HepG2 (cell line): Measurements from ENCODE around the gene CBFA2T2. TPM values are rescaled to one million over a fixed set of nuclear protein-coding genes. Genes with fewer than 3 reads are reported as not detected.

ENCODE experiments used
- ATAC-seq: fragments of 200-7000 bp; cut with Tn5 transposase; 3 replicates; pipeline ENCODE4 v1.9.1; 2020; ENCODE audit warnings: mild to moderate bottlenecking, moderate library complexity
- BruUV-seq: library from RNA; stranded (reverse); fragments of 400-500 nt; replicated peaks from 2 replicates; lab custom pipeline; 2021; lab: Mats Ljungman, UMichigan
- CTCF ChIA-PET: fragments of 300-600 bp; formaldehyde crosslinking; extraction: SDS; loops from one replicate; lab custom pipeline; 2021; ENCODE audit warnings: low total read pairs, inconsistent platforms, low intra/inter-chr PET ratio; lab: Yijun Ruan, JAX
- POLR2A ChIA-PET: fragments of 350-600 bp; sonication (Branson Sonifier 250); formaldehyde crosslinking; loops from one replicate; lab custom pipeline; 2020; ENCODE audit warnings: antibody characterized with exemption, inconsistent platforms; lab: Yijun Ruan, JAX
- DNase-seq: peaks from one replicate; pipeline ENCODE4 v3.0.0-alpha.2; 2015; ENCODE audit warnings: low spot score
- FAIRE-seq: peaks from 3 replicates; lab custom pipeline; 2011; peaks lifted over from hg19 to GRCh38; lab: Jason Lieb, UNC
- H2AFZ ChIP-seq: one replicate; pipeline ENCODE4 v1.6.1; 2011; ENCODE audit warnings: low read length, inconsistent platforms
- H3K27ac ChIP-seq: fragments of 300-600 bp; 3 replicates; pipeline ENCODE4 v1.8.0; 2011; ENCODE audit warnings: mixed run types, mild to moderate bottlenecking, mixed read lengths, low read length, inconsistent platforms; ENCODE audit not compliant: insufficient read depth; ENCODE audit errors: extremely low read length
- H3K27me3 ChIP-seq, 2 experiments: fragments of 200-600 bp in 1 of 2; 2 replicates in 1 of 2; 3 replicates in 1 of 2; pipeline versions ENCODE4 v1.6.0 to v1.8.0; 2011; ENCODE audit warnings: low read length in 2 of 2, mild to moderate bottlenecking in 2 of 2, moderate library complexity in 2 of 2, inconsistent platforms in 1 of 2; ENCODE audit not compliant: insufficient read depth in 2 of 2, control insufficient read depth in 1 of 2
- H3K36me3 ChIP-seq, 2 experiments: fragments of 200-600 bp in 1 of 2; replicated peaks in 1 of 2; 2 replicates in 1 of 2; 3 replicates in 1 of 2; pipeline versions ENCODE4 v1.5.1 to v1.8.0; 2011; ENCODE audit warnings: low read length in 2 of 2, inconsistent platforms in 1 of 2; ENCODE audit not compliant: insufficient read depth in 2 of 2, control insufficient read depth in 1 of 2
- H3K4me1 ChIP-seq: 2 replicates; pipeline ENCODE4 v1.5.1; 2012; ENCODE audit warnings: low read length, inconsistent platforms; ENCODE audit not compliant: insufficient read depth
- H3K4me2 ChIP-seq: 2 replicates; pipeline ENCODE4 v1.6.0; 2011; ENCODE audit warnings: low read depth, low read length, inconsistent platforms
- H3K4me3 ChIP-seq, 3 experiments: fragments of 200-600 bp in 1 of 3; sonication (generic), shearing (Covaris generic) in 1 of 3; replicated peaks in 1 of 3; 2 replicates each; pipeline ENCODE4 v1.5.1; 2011 to 2016; ENCODE audit warnings: low read length in 3 of 3, inconsistent platforms in 2 of 3, low read depth in 2 of 3, mild to moderate bottlenecking in 2 of 3, control low read depth in 1 of 3, mixed read lengths in 1 of 3; ENCODE audit not compliant: insufficient read depth in 1 of 3
- H3K79me2 ChIP-seq: one replicate; pipeline ENCODE4 v1.6.1; 2011; ENCODE audit warnings: low read length, inconsistent platforms; ENCODE audit not compliant: insufficient read depth
- H3K9ac ChIP-seq: 2 replicates; pipeline ENCODE4 v1.6.0; 2011; ENCODE audit warnings: mild to moderate bottlenecking, low read depth, low read length, inconsistent platforms; ENCODE audit not compliant: insufficient read depth
- H3K9me3 ChIP-seq: 2 replicates; pipeline ENCODE4 v1.5.1; 2012; ENCODE audit warnings: mild to moderate bottlenecking, low read length
- H4K20me1 ChIP-seq: 2 replicates; pipeline ENCODE4 v1.6.0; 2011; ENCODE audit warnings: inconsistent platforms, mild to moderate bottlenecking, low read length, moderate library complexity; ENCODE audit not compliant: insufficient read depth
- ATF5 ChIP-seq: sonication (generic); formaldehyde crosslinking; IDR thresholded peaks from 2 replicates; pipeline ENCODE4 v1.4.0; 2020; ENCODE audit warnings: mild to moderate bottlenecking, low read depth, missing genetic modification reagents
- CBX2 ChIP-seq, 2 experiments: fragments of 200-600 bp in 1 of 2; sonication (generic); formaldehyde crosslinking in 1 of 2; IDR thresholded peaks; 2 replicates each; pipeline versions ENCODE4 v1.7.0 to v1.8.1; 2018 to 2022; ENCODE audit warnings: low read depth in 2 of 2, low read length in 1 of 2, mild to moderate bottlenecking in 1 of 2, missing genetic modification reagents in 1 of 2
- FUBP1 ChIP-seq: sonication (generic); formaldehyde crosslinking; IDR thresholded peaks from 2 replicates; pipeline ENCODE4 v1.5.1; 2020; ENCODE audit warnings: missing genetic modification reagents, mild to moderate bottlenecking, borderline replicate concordance
- PAX8 ChIP-seq: sonication (generic); formaldehyde crosslinking; IDR thresholded peaks from 2 replicates; pipeline ENCODE4 v1.8.0; 2022; ENCODE audit warnings: mild to moderate bottlenecking, missing genetic modification reagents, borderline replicate concordance
- SKIL ChIP-seq: sonication (generic); formaldehyde crosslinking; IDR thresholded peaks from 2 replicates; pipeline ENCODE4 v1.8.0; 2022; ENCODE audit warnings: missing genetic modification reagents, mild to moderate bottlenecking, moderate library complexity, borderline replicate concordance
- ZFP36 ChIP-seq: fragments of 150-350 bp; IDR thresholded peaks from 2 replicates; pipeline ENCODE4 v1.6.1; 2018; ENCODE audit warnings: borderline replicate concordance, low read length, low read depth; ENCODE audit not compliant: partially characterized antibody
- ZNF121 ChIP-seq: sonication (generic); formaldehyde crosslinking; IDR thresholded peaks from 2 replicates; pipeline ENCODE4 v1.5.0; 2020; ENCODE audit warnings: mild to moderate bottlenecking, missing genetic modification reagents
- WGBS: methylation state at CpG from one replicate; pipeline ENCODE4 v1.1.6; 2017; ENCODE audit warnings: low lambda C conversion rate; 5-methylcytosine and 5-hydroxymethylcytosine counted together
- in situ Hi-C: cut with HindIII; loops from 2 replicates; pipeline ENCODE4 v1.10.0; 2017; ENCODE audit warnings: low pct_unique_long_range_greater_than_20kb; ENCODE audit not compliant: extremely low pct_ligation_motif_present
- intact Hi-C: fragments of 100-400 bp; cut with micrococcal nuclease; formaldehyde crosslinking; loops from one replicate; pipeline ENCODE4 v1.10.0; 2022; ENCODE audit not compliant: unreplicated experiment
- polyA plus RNA-seq, 8 experiments: library from polyadenylated mRNA; depleted of rRNA in 3 of 8; stranded (reverse) in 7 of 8; unstranded in 1 of 8; fragments of >200 nt; fragmentation: Illumina TruSeq in 4 of 8; extraction: Trizol in 4 of 8; gene quantifications; 2 replicates each; pipeline versions ENCODE4 v1.2.1 to v1.2.3, GENCODE V29; 2011 to 2016; ENCODE audit warnings: low read depth in 4 of 8, missing spikeins in 1 of 8, mixed read lengths in 1 of 8; ENCODE audit not compliant: insufficient read depth in 1 of 8
- total RNA-seq, 5 experiments: library from RNA; depleted of rRNA; stranded (reverse); fragments of >200 nt; fragmentation: Illumina TruSeq; extraction: Trizol; gene quantifications; 2 replicates each; pipeline ENCODE4 v1.2.3, GENCODE V29; 2016; ENCODE audit warnings: low read depth in 1 of 5

The CBFA2T2 gene
- total and polyA plus RNA-seq, 2 of the 13 experiments (the other 11 are each of a cell fraction or from before 2014, with no cell fraction given), result 6.3 to 21.2 TPM

- no peaks in the 10 kb centered on the region for H4K20me1 ChIP-seq
- peaks cover 52% of the 10 kb centered on the region for H3K4me1 ChIP-seq
- in situ Hi-C loops, result no loop called here
- no TSS peak for BruUV-seq
- ATAC-seq (no peak), DNase-seq (no peak), FAIRE-seq (no peak)
- H3K36me3 ChIP-seq, result no peaks in the 10 kb centered on the region
- no peak overlapping the region for H3K9ac ChIP-seq
- no peak overlapping the region for H2AFZ ChIP-seq
- H3K27me3 ChIP-seq, result peaks cover 2 to 14% of the 10 kb centered on the region in 2 experiments; a peak in 4 of 5 replicates
- intact Hi-C loops, result no loop called here
- no peak overlapping the region for H3K4me2 ChIP-seq
- WGBS, result 57% methylated on average over 3 of the region's 3 CpGs
- no peak overlapping the region for H3K27ac ChIP-seq
- CTCF ChIA-PET, result no interaction called here
- TF ChIP-seq ZFP36 (no peak), PAX8 (no peak), ZNF121 (CRISPR knock-in tag) (peak; percentile 82), FUBP1 (CRISPR knock-in tag) (no peak), SKIL (CRISPR knock-in tag) (no peak), ATF5 (CRISPR knock-in tag) (no peak), CBX2 (IDR thresholded peaks at IDR 0.05; ENCODE audit: low read depth, low read length) (no peak), CBX2 (CRISPR knock-in tag; IDR thresholded peaks at IDR 0.05; ENCODE audit: low read depth) (no peak)
- TF ChIP-seq, all 625 proteins: peak for 1
- Histone ChIP-seq H3K4me3 (no peak overlapping the region), H3K79me2 (no peaks in the 10 kb centered on the region), H3K9me3 (no peaks in the 10 kb centered on the region)
- POLR2A ChIA-PET, result interaction anchor here (1.0 to 1.3 kb wide), 2 partner anchors 19 to 27 kb away, joined by 3 to 4 read pairs; partner anchors contain the start of genes CBFA2T2 and SNTA1
Measured at GRCh38 chr20:33470866-33471265, 19.0 kb upstream of the CBFA2T2 start.
